GM19372 (cell line): ENCODE data around the gene SCUBE2.
"Not testable (repeated sequence)": the region's sequence is repeated elsewhere in the genome, so short reads cannot be mapped to it uniquely, and the experiment has no call there.

Experiments
- ATAC-seq: cut with Tn5 transposase; IDR thresholded peaks from one replicate; pipeline ENCODE4 v1.9.1; 2021; ENCODE audit warnings: mild to moderate bottlenecking, low read depth, moderate library complexity; ENCODE audit not compliant: unreplicated experiment

The SCUBE2 gene

DNA sequence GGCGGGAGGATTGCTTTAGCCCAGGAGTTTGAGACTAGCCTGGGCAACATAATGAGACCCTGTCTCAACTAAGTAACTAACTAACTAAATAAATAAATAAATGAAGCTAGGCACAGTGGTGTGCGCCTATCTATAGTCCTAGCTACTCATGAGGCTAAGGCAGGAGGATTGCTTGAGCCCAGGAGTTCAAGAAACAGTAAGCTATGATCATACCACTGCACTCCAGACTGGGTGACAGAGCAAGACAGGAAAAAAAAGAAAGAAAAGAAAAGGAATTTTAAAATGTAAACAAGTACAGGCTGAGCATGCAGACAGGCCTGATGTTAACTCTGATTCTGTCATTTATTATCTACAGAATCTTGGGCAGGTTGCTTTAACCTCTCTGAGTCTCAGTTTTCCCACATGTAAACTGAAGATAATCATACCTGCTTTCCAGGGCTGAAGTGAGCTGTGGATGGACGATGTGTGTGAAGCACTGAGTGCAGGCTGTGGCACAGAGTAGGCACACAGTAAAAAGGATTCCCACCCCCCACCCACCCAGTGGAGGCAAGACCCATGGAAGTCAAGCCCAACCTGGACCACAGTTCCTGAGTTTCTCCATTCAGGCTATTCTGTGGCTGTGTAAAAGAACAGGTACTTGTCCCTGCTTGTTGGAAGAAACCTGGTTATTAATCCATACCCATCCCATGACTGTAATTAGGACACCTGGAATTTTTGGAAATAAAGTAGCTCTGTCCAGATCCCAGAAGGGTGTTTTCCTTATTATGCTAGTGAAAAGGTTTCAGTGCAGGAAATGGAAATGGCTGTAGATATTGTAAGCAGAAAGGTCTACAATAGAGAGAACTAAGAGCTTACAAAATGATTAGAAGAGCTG lies 18.7 kb upstream of the SCUBE2 start:
- no peak for ATAC-seq

GRCh38 chr11:9104580-9104979 lies 13.2 kb upstream of the SCUBE2 start:
- no peak for ATAC-seq

DNA sequence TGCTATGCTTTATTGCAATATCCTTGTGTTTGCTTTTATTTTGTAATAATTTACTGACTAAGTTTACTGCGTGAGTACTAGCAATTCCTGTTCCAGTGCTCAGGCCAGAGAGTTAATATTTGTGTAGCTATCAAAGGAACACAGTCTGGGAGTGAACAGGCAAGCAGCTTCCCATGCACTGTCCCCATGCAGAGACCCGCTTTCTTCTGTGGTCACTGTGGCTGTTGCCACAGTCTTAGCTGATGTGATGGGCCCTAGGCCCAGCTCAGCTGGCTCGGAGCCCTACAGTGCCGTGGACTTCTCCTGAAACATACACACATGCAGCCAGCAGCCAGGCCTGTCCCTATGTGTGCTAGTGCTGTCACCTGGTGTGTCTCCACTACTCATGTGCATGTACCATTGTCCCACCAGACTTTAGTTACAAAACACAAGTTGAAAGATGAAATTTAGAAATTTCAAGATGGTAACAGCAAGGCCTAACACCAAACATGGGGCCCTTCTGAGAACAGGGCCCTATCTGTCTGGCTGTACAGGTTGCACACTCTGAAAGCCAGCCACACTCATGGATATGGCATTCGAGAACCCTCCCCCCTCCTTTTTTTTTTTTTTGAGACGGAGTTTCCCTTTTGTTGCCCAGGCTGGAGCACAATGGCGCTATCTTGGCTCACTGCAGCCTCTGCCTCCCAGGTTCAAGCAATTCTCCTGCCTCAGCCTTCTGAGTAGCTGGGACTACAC lies 12.3 kb upstream of the SCUBE2 start:
- no peak for ATAC-seq

DNA sequence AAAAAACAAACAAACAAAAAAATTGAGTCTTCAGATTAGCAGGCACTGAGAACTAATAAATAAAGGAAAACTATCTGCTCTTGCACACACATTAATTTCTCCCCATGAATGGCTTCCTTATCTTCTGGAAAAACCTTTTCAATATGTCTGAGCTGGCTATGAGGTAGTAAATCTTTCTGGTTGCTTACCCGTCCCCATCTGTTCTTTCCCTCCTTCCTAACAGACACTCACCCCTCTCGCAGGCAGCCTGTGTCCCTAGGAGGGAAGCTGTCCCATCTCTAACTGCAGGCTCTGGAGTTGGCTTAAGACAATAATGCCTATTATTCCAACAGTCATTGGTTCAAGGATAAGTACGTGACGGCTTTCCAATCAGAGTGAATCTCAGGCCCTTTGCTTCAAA lies 8.2 kb upstream of the SCUBE2 start:
- ATAC-seq: no peak

DNA sequence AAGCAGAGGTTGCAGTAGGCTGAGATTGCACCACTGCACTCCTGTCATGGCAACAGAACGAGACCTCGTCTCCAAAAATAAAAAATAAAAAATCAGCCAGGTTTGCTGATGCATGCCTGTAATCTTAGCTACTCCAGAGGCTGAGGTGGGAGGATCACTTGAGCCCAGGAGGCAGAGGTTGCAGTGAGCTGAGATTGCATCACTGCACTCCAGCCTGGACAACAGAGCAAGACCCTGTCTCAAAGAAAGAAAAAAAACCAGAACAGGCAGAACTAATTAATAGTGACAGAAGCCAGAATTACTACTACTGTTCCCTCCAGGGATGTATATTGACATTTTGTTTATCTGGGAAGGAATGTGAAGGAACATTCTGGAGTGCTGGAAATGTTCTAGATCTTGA lies 7.1 kb upstream of the SCUBE2 start:
- ATAC-seq: not testable (repeated sequence)

DNA sequence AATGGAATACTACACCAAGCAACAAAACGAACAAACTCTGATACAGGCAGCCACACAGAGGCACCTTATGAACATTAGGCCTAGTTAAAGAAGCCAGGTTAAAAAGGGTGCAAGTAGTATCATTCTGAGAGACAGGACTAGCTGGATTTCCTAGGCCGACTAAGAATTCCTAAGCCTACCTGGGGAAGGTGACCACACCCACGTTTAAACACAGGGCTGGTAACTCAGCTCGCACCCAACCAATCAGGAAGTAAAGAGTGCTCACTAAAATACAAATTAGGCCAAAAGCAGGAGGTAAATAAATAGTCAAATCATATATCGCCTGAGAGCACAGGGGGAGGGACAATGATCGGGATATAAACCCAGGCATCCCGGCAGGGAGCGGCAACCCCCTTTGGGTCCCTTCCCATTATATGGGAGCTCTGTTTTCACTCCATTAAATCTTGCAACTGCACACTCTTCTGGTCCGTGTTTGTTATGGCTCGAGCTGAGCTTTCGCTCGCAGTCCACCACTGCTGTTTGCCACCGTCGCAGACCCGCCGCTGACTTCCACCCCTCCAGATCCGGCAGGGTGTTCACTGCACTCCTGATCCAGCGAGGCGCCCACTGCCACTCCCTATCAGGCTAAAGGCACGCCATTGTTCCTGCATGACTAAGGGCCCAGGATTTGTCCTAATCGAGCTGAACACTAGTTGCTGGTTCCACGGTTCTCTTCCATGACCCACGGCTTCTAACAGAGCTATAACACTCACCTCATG lies 6.0 kb upstream of the SCUBE2 start:
- not testable (repeated sequence) for ATAC-seq

DNA sequence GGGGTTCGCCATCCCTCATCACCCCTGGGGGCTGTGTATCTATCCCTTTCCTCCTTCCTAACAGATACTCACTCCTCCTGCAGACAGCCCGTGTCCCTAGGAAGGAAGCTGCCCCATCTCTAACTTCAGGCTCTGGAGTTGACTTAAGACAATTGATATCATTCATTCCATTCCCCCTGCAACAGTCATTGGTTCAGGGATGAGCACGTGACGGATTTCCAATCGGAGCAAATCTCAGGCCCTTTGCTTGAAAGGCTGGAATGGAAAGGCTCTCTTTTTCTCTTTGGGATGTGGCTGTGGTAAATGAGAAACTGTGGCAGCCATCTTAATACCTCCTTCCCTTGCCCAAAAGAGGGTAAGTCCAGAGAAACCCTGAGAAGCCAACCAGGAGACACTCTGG lies 5.0 kb upstream of the SCUBE2 start:
- ATAC-seq: no peak

DNA sequence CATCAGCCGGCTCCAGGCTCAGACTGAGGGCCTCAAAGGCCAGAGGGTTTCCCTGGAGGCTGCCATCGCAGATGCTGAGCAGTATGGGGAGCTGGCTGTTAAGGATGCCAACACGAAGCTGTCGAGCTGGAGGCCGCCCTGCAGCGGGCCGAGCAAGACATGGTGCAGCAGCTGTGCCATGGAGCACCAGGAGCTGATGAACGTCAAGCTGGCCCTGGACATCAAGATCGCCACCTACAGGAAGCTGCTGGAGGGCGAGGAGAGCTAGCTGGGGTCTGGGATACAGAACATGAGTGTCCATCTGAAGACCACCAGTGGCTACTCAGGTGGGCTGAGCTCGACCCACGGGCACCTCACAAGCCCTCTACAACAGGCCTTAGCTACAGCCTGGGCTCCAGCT lies 4.0 kb upstream of the SCUBE2 start:
- ATAC-seq: no peak

GRCh38 chr11:9094420-9094819 lies 3.0 kb upstream of the SCUBE2 start:
- ATAC-seq: no peak

DNA sequence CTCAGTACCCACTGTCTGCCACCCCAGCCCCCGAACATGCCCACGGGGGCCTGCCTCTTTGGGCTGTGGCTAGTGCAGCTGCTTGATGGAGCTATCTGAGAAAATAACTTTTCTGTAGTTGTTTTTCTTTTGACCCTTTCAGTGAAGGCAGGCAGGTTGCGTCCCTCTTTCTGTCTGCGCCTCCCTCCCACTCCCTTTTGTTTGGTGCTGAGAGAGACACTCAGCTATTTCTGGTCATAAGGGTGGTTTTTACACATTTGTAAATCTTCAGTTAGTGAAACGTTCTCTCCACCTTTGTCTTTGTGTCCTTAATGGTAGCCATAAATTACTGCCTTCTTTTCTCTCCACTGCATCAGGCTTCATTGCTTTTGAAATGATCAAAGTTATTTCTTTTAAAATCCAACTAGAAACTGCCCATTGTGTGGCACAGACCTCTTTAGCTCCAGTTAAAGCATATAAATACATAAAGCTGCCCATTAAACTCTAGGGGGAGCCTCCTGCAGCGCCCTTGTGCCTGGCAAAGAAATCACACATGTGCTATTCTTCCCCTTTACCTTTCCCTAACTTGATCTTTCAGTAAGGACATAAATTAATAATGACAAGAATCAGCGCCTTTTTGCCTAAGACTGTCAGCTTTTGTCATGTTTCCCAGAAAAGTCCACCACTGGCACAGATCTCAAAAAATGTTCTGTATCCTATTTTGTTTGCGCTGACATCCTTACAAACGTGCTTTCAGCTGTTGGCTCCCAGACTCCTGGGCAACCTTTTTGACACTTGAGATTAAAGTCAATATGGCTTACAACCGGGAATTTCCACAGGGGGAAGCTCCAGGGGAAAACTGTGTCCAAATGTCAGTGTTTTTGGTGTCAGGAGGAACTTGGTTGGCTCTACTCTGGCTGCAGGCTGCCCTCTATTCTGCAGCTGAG lies 1.7 kb upstream of the SCUBE2 start:
- no peak for ATAC-seq

GRCh38 chr11:9092072-9092471 lies 673 bp upstream of the SCUBE2 start:
- no peak for ATAC-seq

DNA sequence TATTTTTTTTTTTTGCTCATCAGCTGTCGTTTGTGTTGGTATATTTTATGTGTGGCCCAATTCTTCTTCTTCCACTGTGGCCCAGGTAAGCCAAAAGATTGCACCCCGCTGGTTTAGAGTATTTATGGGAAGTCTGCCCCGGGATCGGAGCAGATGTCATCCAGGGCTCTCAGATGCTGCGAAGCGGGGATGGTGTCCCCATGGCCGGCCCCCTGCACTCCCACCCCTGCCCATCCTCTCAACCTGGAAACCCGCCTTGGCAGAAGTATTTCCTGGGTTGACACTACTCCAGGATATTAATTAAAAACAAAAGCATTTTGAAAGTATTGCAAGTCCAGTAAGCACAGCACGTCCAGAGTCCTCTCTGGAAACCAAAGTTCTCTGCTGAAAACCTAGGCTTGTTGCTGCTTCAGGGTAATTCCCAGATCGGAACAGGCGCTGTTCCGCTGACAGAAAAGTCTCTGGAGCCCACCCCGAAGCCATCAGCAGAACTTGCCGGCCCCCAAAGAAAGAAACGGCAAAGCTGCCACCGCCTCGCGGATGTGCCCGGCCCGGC lies 833 bp downstream of the SCUBE2 start:
- ATAC-seq: no peak

GRCh38 chr11:9089636-9090035 lies 1.8 kb downstream of the SCUBE2 start:
- ATAC-seq: no peak

GRCh38 chr11:9089061-9089460 lies 2.3 kb downstream of the SCUBE2 start:
- ATAC-seq: no peak

DNA sequence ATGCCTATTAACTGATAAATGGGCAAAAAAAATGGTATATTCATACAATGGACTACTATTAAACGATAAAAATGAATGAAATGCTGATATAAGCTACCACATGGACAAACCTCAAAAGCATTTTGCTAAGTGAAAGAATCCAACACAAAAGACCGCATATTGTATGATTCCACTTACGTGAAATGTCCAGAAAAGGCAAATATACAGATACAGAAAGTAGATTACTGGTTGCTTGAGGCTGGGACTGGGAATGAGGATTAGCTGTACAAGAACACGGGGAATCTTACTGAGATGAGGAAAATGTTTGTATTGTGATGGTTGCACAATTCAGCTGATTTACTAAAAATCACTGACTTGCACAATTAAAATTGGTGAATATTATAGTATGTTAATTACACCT lies 8.8 kb downstream of the SCUBE2 start:
- ATAC-seq: no peak

DNA sequence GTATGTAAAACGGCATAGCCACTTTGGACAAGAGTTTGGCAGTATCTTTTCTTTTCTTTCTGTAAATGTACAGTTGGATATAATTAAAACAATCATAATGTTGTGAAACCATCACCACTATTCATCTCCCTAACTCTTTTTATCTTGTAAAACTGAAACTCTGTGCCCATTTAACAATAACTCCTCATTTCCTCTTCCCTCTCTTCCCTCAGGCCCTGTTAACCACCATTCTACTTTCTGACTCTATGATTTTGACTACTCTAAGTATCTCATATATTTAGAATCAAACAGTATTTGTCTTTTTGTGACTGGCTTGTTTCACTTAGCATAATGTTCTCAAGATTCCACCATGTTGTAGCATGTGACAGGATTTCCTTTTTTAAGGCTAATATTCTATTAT lies 10.2 kb downstream of the SCUBE2 start:
- no peak for ATAC-seq

DNA sequence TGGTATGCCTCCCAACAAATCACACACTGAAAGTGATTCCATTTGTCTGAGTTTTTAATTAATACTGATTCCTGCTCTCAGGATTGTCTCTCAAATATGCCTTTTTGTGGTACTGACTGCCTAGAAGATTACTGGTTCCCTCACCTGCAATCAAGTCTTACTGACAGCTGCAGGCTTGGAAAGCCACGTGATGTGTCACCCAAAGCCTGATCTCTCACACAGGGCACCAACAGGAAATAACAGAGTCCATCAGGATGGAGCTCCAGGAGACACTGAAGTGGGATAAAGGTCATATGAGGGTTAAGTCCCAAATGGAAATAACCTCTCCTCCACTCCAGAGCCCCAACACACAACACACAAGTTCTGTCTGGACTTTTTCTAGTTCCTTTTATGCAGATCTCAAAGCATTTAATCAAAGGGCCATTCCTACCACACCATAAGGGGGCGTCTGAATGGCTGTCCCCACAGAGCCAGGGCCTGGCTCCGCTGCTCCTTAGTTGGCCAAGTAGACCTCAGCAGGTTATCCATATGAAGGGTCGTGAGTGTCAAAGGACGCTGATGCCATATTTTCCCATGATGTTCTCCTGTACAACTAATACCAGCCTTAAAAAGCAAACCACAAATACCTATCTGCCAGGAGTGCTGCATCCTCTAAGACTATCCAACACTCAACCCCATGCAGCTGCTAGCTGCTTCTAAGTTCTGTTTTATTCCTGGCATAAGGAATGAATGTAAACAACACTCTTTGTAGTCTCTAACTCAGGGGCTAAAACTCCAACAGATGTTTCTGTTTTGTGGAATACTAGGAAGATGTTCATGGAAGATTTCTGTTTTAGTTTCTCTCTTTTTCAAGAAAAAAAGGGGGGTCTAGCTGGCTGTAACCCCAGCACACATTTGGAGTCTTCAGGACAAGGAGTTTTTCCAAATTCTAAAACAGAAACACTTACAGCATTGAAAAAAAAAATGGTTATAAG lies 13.0 kb downstream of the SCUBE2 start:
- no peak for ATAC-seq

GRCh38 chr11:9077164-9077563 lies 14.2 kb downstream of the SCUBE2 start:
- ATAC-seq: no peak

DNA sequence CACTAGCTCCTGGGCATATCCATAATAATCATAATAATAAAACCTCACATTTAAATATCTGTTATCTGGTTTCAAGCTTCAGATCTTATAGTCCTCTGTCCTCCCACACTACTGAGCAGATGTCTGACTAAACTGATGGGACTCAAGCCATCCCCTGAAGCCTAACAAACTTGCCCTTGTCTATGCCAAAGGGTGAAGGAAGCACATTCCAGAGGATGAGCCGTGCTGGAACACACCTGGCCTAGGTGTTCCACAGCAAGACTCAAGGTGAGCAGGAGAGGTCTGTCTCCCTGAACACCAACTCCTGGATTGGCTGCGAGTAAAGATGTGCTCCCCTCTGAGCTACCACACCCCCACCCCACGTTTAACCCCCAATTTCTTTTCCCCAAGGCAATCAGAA lies 14.7 kb downstream of the SCUBE2 start:
- no peak for ATAC-seq
